GM12878 (cell line): ENCODE results near the gene UBL4B.

Experiments used
- CREB1 ChIP-seq: IDR thresholded peaks from 2 replicates; pipeline ENCODE4 v1.6.1; 2012; ENCODE audit warnings: low read depth, mild to moderate bottlenecking, inconsistent platforms
- CTCF ChIP-seq, 3 experiments: IDR thresholded peaks in 2 of 3; conservative IDR thresholded peaks in 1 of 3; 2 replicates each; pipeline ENCODE4 v1.5.1; 2011; ENCODE audit warnings: low read depth in 3 of 3, low read length in 3 of 3, mild to moderate bottlenecking in 3 of 3, control low read depth in 2 of 3, moderate library complexity in 2 of 3, inconsistent platforms in 1 of 3, mixed read lengths in 1 of 3; ENCODE audit not compliant: control insufficient read depth in 2 of 3, insufficient read depth in 1 of 3; ENCODE audit errors: extremely low read depth in 1 of 3
- NFIC ChIP-seq: IDR thresholded peaks from 2 replicates; pipeline ENCODE4 v1.6.1; 2012; ENCODE audit warnings: low read depth, mild to moderate bottlenecking, inconsistent platforms, low read length, moderate library complexity
- PML ChIP-seq: IDR thresholded peaks from 2 replicates; pipeline ENCODE4 v1.6.1; 2012; ENCODE audit warnings: low read length, inconsistent platforms
- RAD21 ChIP-seq: IDR thresholded peaks from 2 replicates; pipeline ENCODE4 v1.6.1; 2011; ENCODE audit warnings: mild to moderate bottlenecking, low read depth, low read length, moderate library complexity; ENCODE audit not compliant: insufficient read depth
- SIN3A ChIP-seq: IDR thresholded peaks from 2 replicates; pipeline ENCODE4 v1.6.1; 2012; ENCODE audit warnings: low read depth, low read length, improper control_type of control experiment
- YY1 ChIP-seq: IDR thresholded peaks from 2 replicates; pipeline ENCODE4 v1.6.1; 2011; ENCODE audit warnings: low read depth, mild to moderate bottlenecking, low read length
- ZNF384 ChIP-seq: IDR thresholded peaks from 2 replicates; pipeline ENCODE4 v1.6.1; 2012; ENCODE audit warnings: low read depth, mild to moderate bottlenecking, low read length, improper control_type of control experiment, borderline replicate concordance

GRCh38 chr1:110062612-110063011 lies 49.6 kb upstream of the UBL4B start:
- no peak for TF ChIP-seq SIN3A
- no peak for TF ChIP-seq ZNF384
- TF ChIP-seq PML, result no peak
- TF ChIP-seq CREB1, result no peak
- TF ChIP-seq YY1, result no peak
- no peak for TF ChIP-seq RAD21
- TF ChIP-seq CTCF (IDR thresholded peaks at IDR 0.05 in 2 of 3, conservative IDR thresholded peaks at IDR 0.05 in 1 of 3; ENCODE audit: control insufficient read depth in 2 of 3, extremely low read depth in 1 of 3, insufficient read depth in 1 of 3, low read depth in 3 of 3, low read length in 3 of 3), result no peak
- TF ChIP-seq NFIC, result no peak
